Activated T-cell treated with anti-CD3 and anti-CD28 coated beads for 48 hours (primary cell): ENCODE data around the gene IQCE.
A peak's percentile ranks its signal among the peaks of the same experiment; 100 is the strongest.
"Not testable (repeated sequence)": the region's sequence is repeated elsewhere in the genome, so short reads cannot be mapped to it uniquely, and the experiment has no call there.

ENCODE experiments used
- DNase-seq: peaks from one replicate; pipeline ENCODE4 v3.0.0-alpha.2; 2020; ENCODE audit warnings: low read depth

Gene IQCE

DNA sequence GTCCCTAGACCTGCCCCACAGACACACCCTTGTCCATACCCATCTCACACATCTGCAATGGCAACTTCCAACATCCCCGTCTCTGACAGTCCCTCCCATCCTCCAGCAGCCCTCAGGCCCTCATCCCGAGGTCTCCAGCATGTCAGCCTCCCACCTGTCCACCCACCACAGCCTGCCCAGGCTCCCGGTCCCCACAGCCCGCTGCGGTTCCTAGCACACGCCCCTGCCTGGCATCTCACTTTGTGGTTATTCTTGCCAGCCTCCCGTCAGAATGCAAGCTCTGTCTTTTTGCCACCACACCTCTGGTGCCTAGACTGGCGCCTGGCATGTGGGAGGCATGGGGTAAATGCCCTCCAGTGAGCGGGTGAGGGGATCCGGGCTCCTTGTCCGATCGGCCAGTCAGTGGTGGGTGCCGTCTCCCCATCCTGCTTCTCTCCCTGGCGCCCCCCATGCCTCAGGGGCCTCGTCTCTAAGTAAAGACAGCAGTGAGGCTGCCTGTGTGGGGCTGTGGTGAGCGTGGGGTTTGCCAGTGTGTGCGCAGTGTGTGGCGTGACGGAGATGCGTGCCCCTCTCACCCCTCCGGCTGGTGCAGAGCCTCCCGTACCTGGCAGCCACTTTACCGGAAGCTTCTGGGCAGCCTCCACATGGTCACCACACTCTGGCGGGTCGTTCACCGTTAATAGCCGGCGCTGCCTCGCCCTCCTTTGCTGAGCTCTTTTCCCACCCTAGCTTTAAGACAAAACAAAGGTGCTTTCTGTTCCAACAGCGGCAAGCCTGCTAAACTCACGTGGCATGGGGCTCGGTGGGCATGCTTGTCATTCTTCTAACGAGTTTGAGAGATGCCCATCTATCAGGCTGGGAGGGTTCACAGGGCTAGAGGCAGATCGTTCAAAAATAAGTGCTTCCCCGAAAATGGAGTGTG is 44.5 kb downstream of the IQCE start:
- DNase-seq: no peak

DNA sequence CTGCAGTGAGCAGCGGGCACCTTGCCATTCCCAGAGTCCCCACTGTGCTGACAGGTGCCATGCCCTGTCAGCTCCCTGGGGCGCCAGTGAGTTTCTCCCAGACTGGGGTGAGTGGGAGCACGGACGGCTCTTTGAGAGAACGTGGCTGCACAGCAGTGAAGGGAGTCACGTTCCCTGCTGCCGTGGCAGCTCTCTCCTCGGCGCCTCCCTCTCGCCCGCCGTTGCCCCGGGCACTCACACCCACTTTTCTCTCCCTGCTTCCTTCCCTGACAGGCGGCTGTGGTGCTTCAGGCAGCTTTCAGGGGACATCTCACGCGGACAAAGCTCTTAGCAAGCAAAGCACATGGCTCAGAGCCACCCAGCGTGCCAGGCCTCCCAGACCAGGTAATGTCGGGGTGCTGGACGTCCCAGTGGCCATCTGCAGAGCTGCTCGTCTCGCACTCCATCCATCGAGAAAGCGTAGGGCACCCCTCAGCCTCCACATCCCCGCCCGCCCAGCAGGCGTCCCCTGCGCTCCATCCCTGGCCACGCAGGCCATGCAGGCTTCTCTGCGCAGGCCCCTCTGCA is 45.9 kb downstream of the IQCE start:
- DNase-seq: no peak

DNA sequence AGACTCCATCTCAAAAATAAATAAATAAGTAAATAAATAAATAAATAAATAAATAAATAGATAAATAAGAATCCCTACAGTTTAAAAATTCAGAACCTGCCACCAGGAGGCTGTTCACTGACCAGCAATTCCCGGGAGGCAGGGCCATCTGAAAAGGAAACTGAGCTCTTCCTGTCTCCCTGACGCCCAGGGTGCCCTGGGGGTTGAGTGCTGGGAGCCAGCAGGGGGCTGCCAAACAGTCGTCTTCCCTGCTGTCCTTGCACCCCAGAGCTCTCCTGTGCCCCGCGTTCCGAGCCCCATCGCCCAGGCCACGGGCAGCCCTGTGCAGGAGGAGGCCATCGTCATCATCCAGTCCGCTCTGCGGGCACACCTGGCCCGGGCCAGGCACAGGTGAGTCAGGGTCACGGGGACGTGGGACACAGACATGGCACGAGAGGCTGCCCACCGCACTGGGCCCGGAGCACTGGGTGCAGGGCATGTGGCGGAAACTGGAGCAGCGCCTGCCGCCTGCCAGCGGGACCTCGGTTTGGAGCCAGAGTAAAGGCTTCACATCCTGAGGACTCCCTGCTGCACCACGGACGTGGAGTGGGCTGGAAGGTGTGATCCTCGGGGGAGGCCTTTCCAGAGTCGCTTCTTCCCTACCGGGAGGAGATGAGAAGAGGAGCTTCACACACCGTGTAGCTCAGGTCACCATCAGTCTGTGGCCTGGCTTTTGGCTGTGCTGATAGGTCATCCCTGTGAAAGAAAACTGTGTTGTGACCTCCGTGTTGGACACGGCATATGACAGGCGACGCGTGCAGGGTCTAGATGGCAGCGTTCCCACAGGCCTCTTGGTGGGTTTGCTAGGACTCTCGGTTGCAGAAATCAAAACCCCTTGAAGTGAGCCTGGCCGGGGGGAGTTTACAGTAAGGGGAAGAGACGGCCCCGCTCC is 47.1 kb downstream of the IQCE start:
- DNase-seq: no peak

GRCh38 chr7:2606539-2606936 is 47.8 kb downstream of the IQCE start:
- no peak for DNase-seq

- no peak for DNase-seq
These were observed 48.5 kb downstream of the IQCE start for GRCh38 chr7:2607122-2607922.

- no peak for DNase-seq
These were observed 49.4 kb downstream of the IQCE start for GRCh38 chr7:2607923-2608904.

- no peak for DNase-seq
These were observed 50.2 kb downstream of the IQCE start for GRCh38 chr7:2608921-2609411.

GRCh38 chr7:2609646-2610045 is 50.9 kb downstream of the IQCE start:
- DNase-seq: not testable (repeated sequence)

GRCh38 chr7:2610466-2610865 is 51.7 kb downstream of the IQCE start:
- no peak for DNase-seq

DNA sequence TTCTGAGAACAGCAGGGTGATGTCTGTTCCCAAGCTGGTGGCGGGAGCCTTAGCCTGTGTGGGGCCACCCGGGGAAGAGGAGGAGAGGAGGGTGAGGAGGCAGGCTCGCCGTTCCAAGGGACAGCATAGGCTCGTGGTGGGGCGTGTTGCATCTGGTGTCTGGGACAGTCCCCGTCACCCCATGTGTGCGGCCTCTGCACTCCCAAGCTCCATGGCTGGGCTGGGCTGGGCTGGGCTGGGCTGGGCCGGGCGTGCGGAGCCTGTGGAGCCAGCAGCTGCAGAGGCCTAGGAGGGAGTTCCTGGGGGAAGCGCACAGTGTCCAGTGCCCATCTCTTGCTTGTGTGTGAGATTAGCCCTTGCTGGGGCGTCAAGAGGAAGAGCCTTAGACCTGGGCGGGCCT is 52.1 kb downstream of the IQCE start:
- no peak for DNase-seq

DNA sequence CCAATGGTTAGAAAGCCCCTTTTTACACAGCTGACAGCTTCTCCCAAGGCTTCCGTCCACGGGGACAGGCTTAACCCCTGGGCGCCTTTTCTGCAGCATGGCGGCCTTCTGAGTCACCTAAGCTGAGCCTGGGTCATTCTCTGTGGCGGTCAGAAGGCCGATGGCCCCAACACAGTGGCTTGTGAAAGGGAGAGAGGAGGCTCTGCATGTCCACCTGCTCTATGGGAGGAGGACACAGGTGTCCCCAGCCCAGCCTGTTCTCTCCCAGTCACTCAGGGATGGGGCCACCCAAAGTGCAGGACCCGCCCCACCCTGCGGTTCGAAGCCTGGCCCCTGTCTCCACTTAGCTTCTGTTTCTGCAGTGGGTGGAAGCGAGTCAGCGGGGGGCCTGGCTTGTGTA is 52.6 kb downstream of the IQCE start:
- no peak for DNase-seq

DNA sequence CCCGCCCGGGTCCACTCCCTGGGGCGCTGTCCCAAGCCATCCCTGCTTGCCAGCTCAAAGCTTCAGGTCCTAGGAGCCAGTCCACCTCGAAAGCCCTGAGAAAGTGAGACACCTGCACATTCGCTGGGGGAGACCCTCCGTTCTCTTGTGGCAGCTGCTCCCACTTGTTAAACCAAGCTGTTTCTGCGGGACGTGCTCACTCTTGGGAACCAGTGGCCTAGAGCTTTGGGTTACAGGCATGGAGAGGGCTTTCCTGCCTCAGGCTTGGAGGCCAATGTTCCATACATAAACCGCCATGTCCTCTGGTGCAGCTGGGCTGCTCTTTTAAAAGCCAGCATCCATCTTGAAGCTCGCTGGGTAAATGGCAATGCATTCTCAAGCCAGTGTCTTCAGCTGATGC is 53.1 kb downstream of the IQCE start:
- no peak for DNase-seq

DNA sequence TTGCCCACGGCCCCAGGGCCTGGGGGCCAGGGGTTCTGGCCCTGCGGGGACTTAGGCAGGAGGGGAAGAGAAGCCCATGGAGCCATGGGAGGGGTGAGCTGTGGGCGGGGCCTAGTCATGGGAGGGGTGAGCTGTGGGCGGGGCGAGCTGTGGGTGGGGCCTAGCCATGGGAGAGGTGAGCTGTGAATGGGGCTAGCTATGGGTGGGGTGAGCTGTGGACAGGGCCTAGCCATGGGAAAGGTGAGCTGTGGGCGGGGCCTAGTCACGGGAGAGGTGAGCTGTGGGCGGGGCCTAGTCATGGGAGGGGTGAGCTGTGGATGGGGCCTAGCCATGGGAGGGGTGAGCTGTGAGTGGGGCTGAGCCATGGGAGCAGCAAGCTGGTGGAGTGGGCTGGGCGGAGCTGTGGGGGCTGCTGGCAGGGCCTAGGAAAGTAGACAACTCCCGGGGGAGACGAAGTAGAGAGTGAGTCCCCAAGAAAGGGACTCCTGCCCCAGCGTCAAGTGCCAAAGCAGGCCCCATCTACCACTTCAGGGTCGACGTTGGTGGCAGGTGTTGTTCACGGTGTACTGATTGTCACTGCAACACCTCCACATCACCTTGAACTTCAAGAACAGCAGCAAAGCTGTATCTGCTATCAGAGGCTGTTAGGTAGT is 53.8 kb downstream of the IQCE start:
- DNase-seq: peak; percentile 6

GRCh38 chr7:2613098-2613930 is 54.5 kb downstream of the IQCE start:
- DNase-seq: no peak

- no peak for DNase-seq
These were observed 55.3 kb downstream of the IQCE start for GRCh38 chr7:2613931-2614600.

DNA sequence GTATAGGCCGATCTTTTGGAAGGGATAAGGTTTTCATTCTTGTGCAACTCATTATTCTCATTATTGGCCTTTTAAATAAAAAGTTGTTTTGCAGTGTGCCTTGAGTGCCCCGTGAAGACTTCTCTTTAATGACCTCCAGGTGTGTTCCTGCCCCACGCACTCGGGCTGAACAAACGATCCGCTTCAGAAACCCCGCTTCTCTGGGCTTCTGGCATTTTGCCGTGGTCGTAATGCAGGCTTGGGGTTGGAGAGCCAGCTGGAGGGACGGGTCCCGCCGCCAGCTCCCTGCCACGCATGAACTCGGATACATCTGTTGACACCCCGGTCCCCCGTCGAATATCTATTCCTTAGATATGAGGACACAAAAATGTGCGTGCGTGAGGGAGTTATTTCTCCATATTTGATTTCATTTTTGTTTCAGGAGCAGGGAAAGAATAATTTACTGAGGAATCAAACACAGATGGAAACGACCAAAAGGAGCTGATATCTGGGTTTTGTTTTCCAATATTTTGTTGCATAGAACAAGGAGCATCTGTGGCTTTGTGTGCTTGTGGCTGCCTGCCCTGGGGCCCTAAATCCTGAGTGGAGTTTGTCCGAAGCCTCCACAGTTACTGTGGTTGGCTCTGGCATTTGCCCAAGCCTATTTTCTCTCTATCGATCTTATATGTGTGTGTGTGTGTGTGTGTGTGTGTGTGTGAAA is 56.0 kb downstream of the IQCE start:
- no peak for DNase-seq
